Ramos (cell line): ENCODE results near the gene UGT1A8.
"Not testable (repeated sequence)": the region's sequence is repeated elsewhere in the genome, so short reads cannot be mapped to it uniquely, and the experiment has no call there.

ENCODE experiments used
- in situ Hi-C: fragments of 300-500 bp; cut with MboI; formaldehyde crosslinking; loops from one replicate; pipeline ENCODE4 v1.14.3; 2022; ENCODE audit warnings: low sequenced_read_pairs; ENCODE audit not compliant: unreplicated experiment

The UGT1A8 gene

GRCh38 chr2:233681521-233682099, 64.2 kb downstream of the UGT1A8 start, which contains the start of gene UGT1A7:
Gene UGT1A7 (plus strand): TSS chr2:233681901. CDS start chr2:233681938, 37 bp downstream.
- in situ Hi-C loops = no loop called here

- in situ Hi-C loops = no loop called here
Measured at GRCh38 chr2:233684640-233685039, 67.2 kb downstream of the UGT1A8 start.

DNA sequence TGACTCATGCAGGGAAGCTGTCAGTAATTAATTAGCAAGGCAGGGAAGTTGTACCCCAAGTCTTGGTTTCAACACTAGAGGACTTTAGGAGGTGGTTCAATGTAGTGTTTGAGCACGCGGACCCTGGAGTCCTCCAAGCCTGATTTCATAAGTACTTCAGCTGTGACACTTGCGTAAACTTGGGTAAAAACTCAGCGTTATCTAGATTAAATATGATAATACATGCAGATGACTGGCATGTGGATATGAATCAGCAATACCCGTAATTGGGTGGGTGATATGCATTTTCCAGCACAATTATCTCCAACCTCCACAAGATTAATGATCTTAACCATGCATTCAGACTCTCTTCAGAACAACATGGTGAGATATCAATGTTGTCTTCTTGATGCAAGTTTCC, 69.5 kb downstream of the UGT1A8 start:
- in situ Hi-C loops = no loop called here

DNA sequence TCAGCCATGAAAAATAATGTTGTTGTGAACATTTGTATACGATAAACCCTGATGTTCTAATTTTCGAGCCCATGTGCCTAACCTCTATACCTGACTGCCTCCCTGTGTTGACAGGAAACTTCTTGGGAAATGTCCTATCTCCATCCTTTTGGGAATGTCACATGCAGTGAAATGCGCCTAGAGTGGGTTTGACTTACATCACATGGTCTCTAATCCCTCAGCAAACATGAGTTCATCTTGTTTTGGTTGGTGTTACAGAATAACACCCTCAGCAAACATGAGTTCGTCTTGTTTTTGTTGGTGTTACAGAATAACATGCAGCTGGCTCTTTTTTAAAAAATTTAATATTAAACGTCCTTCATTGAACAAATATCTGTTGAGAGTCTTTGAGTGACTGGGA, 70.9 kb downstream of the UGT1A8 start:
- in situ Hi-C loops = no loop called here

GRCh38 chr2:233689031-233689430, 71.6 kb downstream of the UGT1A8 start:
- in situ Hi-C loops = no loop called here

DNA sequence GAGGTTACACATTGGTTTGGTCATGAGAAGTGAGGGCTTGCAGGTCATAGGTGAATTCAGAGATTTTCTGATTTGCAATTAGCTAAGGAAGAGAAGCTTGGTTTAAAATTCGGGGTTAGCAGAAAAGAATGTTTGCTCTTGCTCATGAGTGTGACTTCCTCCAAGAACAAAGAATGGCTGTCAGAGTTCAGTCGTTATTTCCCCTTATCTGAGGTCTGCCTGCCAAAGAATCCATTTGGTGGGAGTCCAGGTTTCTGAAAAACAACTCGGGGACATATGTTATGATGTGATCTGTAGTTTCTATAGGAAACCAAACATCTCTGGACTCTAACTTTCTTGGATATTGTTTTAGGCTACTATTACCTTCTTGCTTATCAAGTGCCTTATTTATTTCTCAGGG, 72.1 kb downstream of the UGT1A8 start:
- in situ Hi-C loops = no loop called here

DNA sequence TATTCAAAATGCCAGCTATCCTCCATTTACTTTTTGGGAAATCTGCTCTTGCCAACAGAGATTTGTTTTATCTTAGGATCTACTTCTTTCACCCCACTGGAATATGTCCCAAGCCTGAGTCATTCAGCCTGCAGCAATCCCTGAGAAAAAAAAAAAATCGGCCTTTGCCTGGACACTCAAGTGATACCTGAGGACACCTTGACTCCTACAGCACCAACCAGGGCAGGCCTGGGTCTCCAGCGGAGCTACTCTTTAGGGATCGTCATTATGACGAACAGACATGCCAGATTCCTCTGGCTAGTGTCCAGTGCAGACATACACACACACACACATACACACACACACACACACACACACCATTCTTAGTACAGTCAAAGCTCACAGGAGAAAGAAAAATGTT, 73.0 kb downstream of the UGT1A8 start:
- in situ Hi-C loops = no loop called here

DNA sequence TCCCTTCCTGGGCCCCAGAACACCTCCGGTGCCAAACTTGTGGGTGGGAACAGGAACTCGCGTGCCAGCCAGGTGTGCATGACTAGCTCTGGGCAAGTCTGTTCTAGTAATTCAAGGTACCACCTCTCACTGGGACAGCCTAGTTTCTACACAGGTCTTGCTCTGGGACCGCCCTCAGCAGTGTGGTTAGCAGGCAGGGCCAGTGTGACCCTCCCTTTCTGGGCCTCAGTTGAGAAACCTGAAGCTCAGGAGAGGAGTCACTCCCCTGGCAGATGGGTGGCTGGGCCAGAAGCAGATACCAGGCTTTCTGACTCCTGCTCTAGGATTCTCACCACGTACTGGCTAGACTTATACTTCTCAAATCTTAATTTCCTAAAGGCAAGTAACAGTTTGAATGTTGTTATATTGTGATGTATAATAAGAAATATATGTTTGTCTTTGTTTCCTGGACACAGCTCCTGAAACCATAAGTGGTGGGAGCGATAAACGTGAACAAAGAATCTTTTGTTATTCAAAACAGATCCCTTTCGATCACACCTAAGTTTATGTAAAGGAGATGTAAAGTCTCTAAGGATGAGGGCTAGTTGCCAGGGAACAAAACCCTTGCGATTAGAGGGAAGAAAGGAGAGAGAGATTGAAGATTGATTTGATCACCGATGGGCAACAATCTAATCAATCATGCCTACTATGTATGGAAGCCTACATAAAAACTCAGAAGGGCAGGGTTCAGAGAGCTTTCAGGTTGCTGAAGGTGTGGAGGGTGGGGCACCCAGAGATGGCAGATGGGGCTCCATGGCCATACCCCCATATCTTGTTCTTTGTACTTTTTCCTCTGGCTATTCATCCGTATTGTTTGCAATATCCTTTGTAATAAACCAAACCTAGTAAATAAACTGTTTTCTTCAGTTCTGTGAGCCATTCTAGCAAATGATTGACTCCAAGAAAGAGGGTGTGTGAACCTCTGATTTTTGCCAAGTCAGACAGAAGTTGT, 74.3 kb downstream of the UGT1A8 start:
- in situ Hi-C loops = no loop called here

DNA sequence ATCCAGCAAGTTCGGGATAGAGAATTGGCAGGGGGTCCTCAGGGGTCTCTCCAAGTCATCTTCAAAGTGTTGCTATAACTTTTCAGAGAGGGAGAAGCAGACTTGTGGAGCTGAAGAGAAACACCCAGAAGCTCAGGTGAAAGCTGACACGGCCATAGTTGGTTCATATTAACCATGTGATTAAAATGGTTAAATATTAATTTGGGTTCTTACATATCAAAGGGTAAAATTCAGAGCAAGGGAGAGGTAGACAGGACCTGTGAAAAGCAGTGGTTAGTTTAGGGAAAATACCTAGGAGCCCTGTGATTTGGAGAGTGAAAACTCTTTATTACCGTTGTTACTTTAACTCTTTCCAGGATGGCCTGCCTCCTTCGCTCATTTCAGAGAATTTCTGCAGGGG, 75.2 kb downstream of the UGT1A8 start, which contains the start of gene UGT1A6:
Gene UGT1A6 (plus strand): TSS at position 243 of the 400 bp plus-strand sequence. CDS start 115 bp downstream, at position 358.
- in situ Hi-C loops = no loop called here

DNA sequence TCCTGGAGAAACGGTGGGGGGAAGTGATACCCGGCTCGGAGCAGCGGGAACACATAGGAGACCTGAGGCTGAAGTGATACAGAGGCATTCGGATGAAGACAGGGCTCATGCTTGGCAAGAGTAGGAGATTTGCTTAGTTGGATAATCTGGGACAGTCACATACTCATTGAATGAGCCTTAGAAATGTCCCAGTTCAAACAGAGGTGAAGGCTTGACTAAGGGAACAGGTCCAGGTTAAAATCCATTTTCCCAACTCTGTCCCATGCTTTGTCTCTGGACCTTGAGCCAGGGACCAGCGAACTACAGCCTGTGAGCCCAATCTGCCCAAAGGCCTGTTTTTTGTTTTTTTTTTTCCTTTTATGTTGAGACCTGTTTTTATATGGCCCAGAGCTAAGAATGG, 76.5 kb downstream of the UGT1A8 start:
- in situ Hi-C loops = no loop called here

GRCh38 chr2:233698740-233699139, 81.3 kb downstream of the UGT1A8 start:
- in situ Hi-C loops = no loop called here

- in situ Hi-C loops = no loop called here
Measured at GRCh38 chr2:233699424-233700027, 82.1 kb downstream of the UGT1A8 start.

- in situ Hi-C loops = no loop called here
Measured at GRCh38 chr2:233700028-233700635, 82.7 kb downstream of the UGT1A8 start.

- in situ Hi-C loops = not testable (repeated sequence)
Measured at GRCh38 chr2:233700842-233701241, 83.4 kb downstream of the UGT1A8 start.

- in situ Hi-C loops = no loop called here
Measured at GRCh38 chr2:233702238-233702637, 84.8 kb downstream of the UGT1A8 start.

GRCh38 chr2:233705911-233706506, 88.6 kb downstream of the UGT1A8 start:
- in situ Hi-C loops = no loop called here

DNA sequence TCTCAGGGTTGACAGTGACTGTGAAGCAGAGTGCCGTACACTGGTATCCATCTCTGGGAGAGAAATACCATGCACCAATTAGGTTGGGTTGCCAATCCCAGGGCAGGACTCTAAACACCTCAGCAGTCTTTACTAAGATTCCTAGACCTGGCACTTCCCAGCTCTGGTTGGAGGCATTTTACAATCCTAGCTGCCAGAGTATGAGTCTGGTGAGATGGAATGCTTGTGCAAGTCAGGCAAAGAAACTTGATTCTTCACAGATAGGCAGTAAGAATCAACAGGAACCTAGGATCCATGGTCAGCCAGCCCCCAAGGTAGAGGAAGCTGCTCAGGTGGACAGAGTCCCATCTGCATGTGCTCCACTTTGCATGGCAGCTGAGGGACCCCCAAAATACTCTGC, 89.3 kb downstream of the UGT1A8 start:
- in situ Hi-C loops = no loop called here

DNA sequence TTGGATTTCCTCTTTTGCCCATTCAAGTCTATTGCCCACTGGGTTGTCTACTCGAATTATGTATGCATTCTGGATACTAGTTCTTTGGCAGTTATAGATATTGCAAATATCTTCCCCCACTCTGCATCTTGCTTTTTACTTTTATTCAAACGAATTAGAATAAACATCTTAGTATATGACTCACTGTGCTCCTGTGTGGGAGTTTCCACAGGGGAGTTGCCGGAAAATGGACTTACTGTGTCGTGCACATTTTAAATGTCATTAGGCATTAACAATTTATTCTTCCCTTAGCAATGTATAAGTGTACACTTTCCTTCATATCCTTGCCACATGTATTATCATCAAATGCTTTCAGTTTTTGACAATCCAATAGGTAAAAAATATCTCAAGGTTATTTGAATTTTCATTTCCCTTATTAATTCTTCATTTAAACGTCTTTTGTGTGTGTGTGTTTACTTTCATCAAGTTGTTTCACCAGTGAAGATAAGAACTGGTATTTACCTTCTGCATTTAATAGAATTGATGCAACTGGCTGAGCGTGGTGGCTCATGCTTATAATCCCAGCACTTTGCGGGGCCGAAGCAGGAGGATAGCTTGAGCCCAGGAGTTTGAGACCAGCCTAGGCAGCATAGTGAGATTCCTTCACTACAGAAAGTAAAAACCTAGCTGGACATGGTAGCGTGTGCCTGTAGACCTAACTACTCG, 90.7 kb downstream of the UGT1A8 start:
- in situ Hi-C loops = no loop called here

- in situ Hi-C loops = no loop called here
Measured at GRCh38 chr2:233708942-233709341, 91.5 kb downstream of the UGT1A8 start.
